GM21619 (cell line): ENCODE data around the gene CCDC69.

Source experiments
- ATAC-seq: cut with Tn5 transposase; IDR thresholded peaks from one replicate; pipeline ENCODE4 v1.9.1; 2021; ENCODE audit not compliant: unreplicated experiment

Gene CCDC69

GRCh38 chr5:151171529-151171928 lies 52.4 kb downstream of the CCDC69 start:
- no peak for ATAC-seq

GRCh38 chr5:151168602-151169344 lies 55.1 kb downstream of the CCDC69 start:
- ATAC-seq = no peak

GRCh38 chr5:151167022-151167421 lies 56.9 kb downstream of the CCDC69 start:
- no peak for ATAC-seq

- peak; percentile 91 for ATAC-seq
Measured at GRCh38 chr5:151164687-151165392, 59.1 kb downstream of the CCDC69 start.

GRCh38 chr5:151162776-151163175 lies 61.1 kb downstream of the CCDC69 start:
- no peak for ATAC-seq

- peak; percentile 25 for ATAC-seq
Measured at GRCh38 chr5:151159649-151160373, 64.1 kb downstream of the CCDC69 start.

GRCh38 chr5:151158287-151158661 lies 65.6 kb downstream of the CCDC69 start:
- no peak for ATAC-seq

GRCh38 chr5:151157426-151158286 lies 66.2 kb downstream of the CCDC69 start, which contains the start of gene ANXA6:
ANXA6 (minus strand) TSS chr5:151157779; CDS start chr5:151147901, 9,878 bp downstream.
- peak; percentile 39 for ATAC-seq

- ATAC-seq = no peak
Measured at GRCh38 chr5:151156507-151157420, 67.1 kb downstream of the CCDC69 start.

GRCh38 chr5:151155775-151156506 lies 68.0 kb downstream of the CCDC69 start:
- no peak for ATAC-seq

GRCh38 chr5:151154931-151155774 lies 68.7 kb downstream of the CCDC69 start:
- ATAC-seq = peak; percentile 21

GRCh38 chr5:151153766-151154272 lies 70.1 kb downstream of the CCDC69 start:
- no peak for ATAC-seq

GRCh38 chr5:151153300-151153699 lies 70.6 kb downstream of the CCDC69 start:
- no peak for ATAC-seq

GRCh38 chr5:151151793-151152192 lies 72.1 kb downstream of the CCDC69 start:
- peak; percentile 31 for ATAC-seq

- no peak for ATAC-seq
Measured at GRCh38 chr5:151151263-151151660, 72.6 kb downstream of the CCDC69 start.

GRCh38 chr5:151150471-151151262 lies 73.2 kb downstream of the CCDC69 start:
- ATAC-seq = peak; percentile 47

- ATAC-seq = no peak
Measured at GRCh38 chr5:151148583-151148982, 75.3 kb downstream of the CCDC69 start.
